Sigmoid colon (tissue), 7 donors: ENCODE data around the gene ABCC6. TPM values are rescaled to one million over a fixed set of nuclear protein-coding genes. Genes with fewer than 3 reads are reported as not detected.

ENCODE experiments used
- DNase-seq: peaks from one replicate; pipeline ENCODE4 v3.0.0-alpha.2; 2019
- H3K27ac ChIP-seq, 4 donors: fragments of 200-600 bp; sonication (generic); one replicate each; pipeline ENCODE4 v1.5.1; 2016 to 2019; ENCODE audit warnings: mild to moderate bottlenecking in 1 of 4
- H3K27me3 ChIP-seq, 3 donors: fragments of 200-600 bp; sonication (generic); one replicate each; pipeline ENCODE4 v1.5.1; 2019; ENCODE audit warnings: mild to moderate bottlenecking in 1 of 3
- H3K36me3 ChIP-seq, 4 donors: fragments of 200-600 bp; sonication (generic); one replicate each; pipeline ENCODE4 v1.5.1; 2016 to 2019
- H3K4me1 ChIP-seq, 4 donors: fragments of 200-600 bp; sonication (generic); one replicate each; pipeline ENCODE4 v1.5.1; 2017 to 2019
- H3K4me3 ChIP-seq, 4 donors: fragments of 200-600 bp; sonication (generic); one replicate each; pipeline ENCODE4 v1.5.1; 2017 to 2019; ENCODE audit warnings: mild to moderate bottlenecking in 2 of 4, moderate library complexity in 1 of 4
- H3K9me3 ChIP-seq, 4 donors: fragments of 200-600 bp in 3 of 4; sonication (generic) in 3 of 4; one replicate each; pipeline versions ENCODE4 v1.5.1 to v1.6.1; 2013 to 2019
- CTCF ChIP-seq, 4 experiments: fragments of 450-650 bp in 3 of 4; fragments of 200-600 bp in 1 of 4; IDR thresholded peaks; one replicate each; pipeline ENCODE4 v1.5.1; 2016 to 2019; ENCODE audit warnings: antibody characterized with exemption in 4 of 4, mild to moderate bottlenecking in 3 of 4, moderate library complexity in 2 of 4
- EP300 ChIP-seq, 4 donors: sonication (generic); formaldehyde crosslinking; IDR thresholded peaks; one replicate each; pipeline ENCODE4 v1.6.1; 2017; ENCODE audit warnings: antibody characterized with exemption in 4 of 4
- POLR2A ChIP-seq, 2 donors: fragments of 450-650 bp; IDR thresholded peaks; one replicate each; pipeline ENCODE4 v1.6.1; 2016; ENCODE audit warnings: antibody characterized with exemption in 2 of 2, mild to moderate bottlenecking in 2 of 2, moderate library complexity in 2 of 2
- POLR2AphosphoS5 ChIP-seq, 4 donors: sonication (generic); formaldehyde crosslinking; IDR thresholded peaks; one replicate each; pipeline ENCODE4 v1.6.1; 2017; ENCODE audit warnings: antibody characterized with exemption in 4 of 4
- WGBS, 2 donors: extraction: QIAGEN DNeasy Blood & Tissue Kit; methylation state at CpG; one replicate each; pipeline ENCODE4 v1.1.7; 2013; 5-methylcytosine and 5-hydroxymethylcytosine counted together
- intact Hi-C: fragments of 100-400 bp; cut with DNase I; formaldehyde crosslinking; loops from one replicate; pipeline ENCODE4 v1.15.1; 2023
- polyA plus RNA-seq, 3 donors: library from polyadenylated mRNA; stranded (reverse); fragments of 200-250 nt; gene quantifications; one replicate each; pipeline ENCODE4 v1.2.3, GENCODE V29; 2013
- total RNA-seq, 4 donors: library from RNA; depleted of rRNA; stranded (reverse); fragments of >200 nt; gene quantifications; one replicate each; pipeline ENCODE4 v1.1.0, GENCODE V29; 2016
- donor health status: healthy with polysubstance abuse.
- donor health status: Bipolar disorder and iron deficiency.
- donor health status: healthy.

ABCC6 gene
- total and polyA plus RNA-seq, 7 donors, result 0.66 to 22.2 (median 4.6) TPM; not detected in 1

- H3K4me1 ChIP-seq, result peaks cover 0 to 34% (median 28%) of the 10 kb centered on the region in 4 donors
- DNase-seq, result no peak
- no peak overlapping the region for H3K4me3 ChIP-seq
- no peak for TF ChIP-seq POLR2AphosphoS5 (IDR thresholded peaks at IDR 0.05)
- TF ChIP-seq EP300 (IDR thresholded peaks at IDR 0.05), result no peak
- TF ChIP-seq CTCF (IDR thresholded peaks at IDR 0.05), result no peak
- no peak for TF ChIP-seq POLR2A (IDR thresholded peaks at IDR 0.05)
- no peaks in the 10 kb centered on the region for H3K9me3 ChIP-seq
- intact Hi-C loops, result loop anchor here (10.0 kb wide), 1 partner anchor 327 kb away; no protein-coding TSS in a partner anchor
- peaks cover 0 to 52% (median 21%) of the 10 kb centered on the region in 4 donors for H3K36me3 ChIP-seq
- 97 to 98% methylated on average over 12 of the region's 12 CpGs for WGBS, 2 donors
- H3K27me3 ChIP-seq, result no peaks in the 10 kb centered on the region
- H3K27ac ChIP-seq, result peak overlapping the region in 3 of 4 donors; percentile 82 to 85 (median 82)
Observed at GRCh38 chr16:16122264-16122663, 101.0 kb downstream of the ABCC6 start.

GRCh38 chr16:16121185-16121727, 102.0 kb downstream of the ABCC6 start:
- intact Hi-C loops, result loop anchor here (10.0 kb wide), 1 partner anchor 326 kb away; no protein-coding TSS in a partner anchor
- Histone ChIP-seq H3K9me3 (no peaks in the 10 kb centered on the region), H3K4me3 (no peak overlapping the region), H3K36me3 (peaks cover 5 to 62% (median 30%) of the 10 kb centered on the region in 4 donors), H3K4me1 (peaks cover 0 to 28% (median 25%) of the 10 kb centered on the region in 4 donors), H3K27me3 (no peaks in the 10 kb centered on the region), H3K27ac (peak overlapping the region; percentile 72 to 85 (median 82))
- no peak for DNase-seq
- no peak for TF ChIP-seq EP300 (IDR thresholded peaks at IDR 0.05)
- no peak for TF ChIP-seq CTCF (IDR thresholded peaks at IDR 0.05)
- TF ChIP-seq POLR2A (IDR thresholded peaks at IDR 0.05), result no peak
- no peak for TF ChIP-seq POLR2AphosphoS5 (IDR thresholded peaks at IDR 0.05)
- WGBS, 2 donors, result 73 to 75% methylated on average over 6 of the region's 6 CpGs

GRCh38 chr16:16120382-16121184, 102.7 kb downstream of the ABCC6 start:
- Histone ChIP-seq H3K4me3 (peak overlapping the region in 1 of 4 donors; percentile 11), H3K9me3 (no peaks in the 10 kb centered on the region), H3K27ac (peak overlapping the region; percentile 72 to 85 (median 82)), H3K4me1 (peaks cover 0 to 28% (median 25%) of the 10 kb centered on the region in 4 donors), H3K27me3 (no peaks in the 10 kb centered on the region), H3K36me3 (peaks cover 7 to 64% (median 28%) of the 10 kb centered on the region in 4 donors)
- 28 to 57% methylated on average over 17 of the region's 17 CpGs for WGBS, 2 donors
- intact Hi-C loops, result loop anchor here (10.0 kb wide), 1 partner anchor 326 kb away; no protein-coding TSS in a partner anchor
- peak; percentile 26 to 68 (median 40) for TF ChIP-seq POLR2AphosphoS5 (IDR thresholded peaks at IDR 0.05)
- peak in 1 of 4 donors; percentile 45 for TF ChIP-seq EP300 (IDR thresholded peaks at IDR 0.05)
- peak in 1 of 2 donors; percentile 17 for TF ChIP-seq POLR2A (IDR thresholded peaks at IDR 0.05)
- no peak for TF ChIP-seq CTCF (IDR thresholded peaks at IDR 0.05)
- peak; percentile 96 for DNase-seq

- TF ChIP-seq CTCF (IDR thresholded peaks at IDR 0.05), result no peak
- TF ChIP-seq POLR2A (IDR thresholded peaks at IDR 0.05), result no peak
- no peak for TF ChIP-seq EP300 (IDR thresholded peaks at IDR 0.05)
- TF ChIP-seq POLR2AphosphoS5 (IDR thresholded peaks at IDR 0.05), result no peak
- H3K36me3 ChIP-seq, result peaks cover 7 to 64% (median 33%) of the 10 kb centered on the region in 4 donors
- H3K4me1 ChIP-seq, result peaks cover 0 to 28% (median 25%) of the 10 kb centered on the region in 4 donors
Observed at GRCh38 chr16:16120044-16120381, 103.3 kb downstream of the ABCC6 start.

More at GRCh38 chr16:16120044-16120381, 103.3 kb downstream of the ABCC6 start:
- no peaks in the 10 kb centered on the region for H3K27me3 ChIP-seq
- no peaks in the 10 kb centered on the region for H3K9me3 ChIP-seq
- peak overlapping the region; percentile 72 to 85 (median 82) for H3K27ac ChIP-seq
- DNase-seq, result no peak
- WGBS, 2 donors, result 17 to 51% methylated on average over 8 of the region's 8 CpGs
- peak overlapping the region in 2 of 4 donors; percentile 8 to 11 for H3K4me3 ChIP-seq
- intact Hi-C loops, result loop anchor here (10.0 kb wide), 1 partner anchor 325 kb away; no protein-coding TSS in a partner anchor
